Fibroblast of skin of abdomen (primary cell): ENCODE measurements around the gene CLDN6.

Source experiments
- DNase-seq: peaks from one replicate; pipeline ENCODE4 v3.0.0-alpha.2; 2013

Gene CLDN6

DNA sequence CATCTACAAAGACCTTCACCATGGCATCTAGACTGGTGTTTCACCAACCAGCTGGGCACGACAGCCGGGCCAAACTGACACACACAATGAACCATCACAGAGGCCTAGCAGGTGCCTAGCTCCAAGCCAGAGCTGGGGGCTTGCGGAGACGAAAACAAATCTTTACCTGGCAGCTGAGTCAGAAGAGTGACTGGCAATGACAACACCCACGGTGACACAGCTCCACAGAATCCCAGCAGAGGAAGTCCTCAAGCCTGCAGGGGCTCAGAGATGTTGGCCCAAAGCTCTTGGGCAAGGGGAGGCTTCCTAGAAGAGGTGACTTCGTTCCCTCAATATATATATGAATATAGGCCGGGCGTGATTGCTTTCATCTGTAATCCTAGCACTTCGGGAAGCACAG, 33.5 kb upstream of the CLDN6 start:
- no peak for DNase-seq

DNA sequence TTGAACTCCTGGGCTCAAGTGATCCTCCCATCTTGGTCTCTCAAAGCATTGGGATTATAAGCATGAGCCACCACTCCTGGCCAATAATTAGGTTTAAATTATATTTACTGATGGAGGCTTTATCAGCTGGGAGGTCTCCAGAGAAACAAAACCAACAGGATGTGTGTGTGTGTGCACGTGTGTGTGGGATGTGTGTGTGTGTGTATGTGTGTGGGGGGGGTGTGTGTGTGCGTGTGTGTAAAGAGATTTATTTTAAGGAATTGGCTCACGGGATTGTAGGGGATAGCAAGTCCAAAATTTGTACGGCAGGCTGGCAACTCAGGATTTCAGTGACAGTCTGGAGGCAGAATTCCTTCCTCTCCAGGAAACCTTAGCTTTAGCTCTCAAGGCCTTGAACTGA, 33.0 kb upstream of the CLDN6 start:
- DNase-seq, result no peak

DNA sequence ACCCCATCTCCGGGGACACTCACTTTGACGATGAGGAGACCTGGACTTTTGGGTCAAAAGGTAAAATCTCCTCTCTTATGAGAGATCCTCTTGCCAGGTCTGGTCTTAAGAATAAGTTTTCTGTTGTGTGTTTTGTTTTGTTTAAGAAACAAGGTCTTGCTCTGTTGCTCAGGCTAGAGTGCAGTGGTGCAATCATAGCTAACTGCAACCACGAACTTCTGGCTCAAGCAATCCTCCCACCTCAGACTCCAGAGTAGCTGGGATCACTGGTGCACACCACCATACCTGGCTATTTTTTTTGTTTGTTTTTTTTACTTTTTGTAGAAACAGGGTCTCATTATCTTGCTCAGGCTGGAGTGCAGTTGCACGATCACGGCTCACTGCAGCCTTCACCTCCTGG, 32.5 kb upstream of the CLDN6 start:
- no peak for DNase-seq

DNA sequence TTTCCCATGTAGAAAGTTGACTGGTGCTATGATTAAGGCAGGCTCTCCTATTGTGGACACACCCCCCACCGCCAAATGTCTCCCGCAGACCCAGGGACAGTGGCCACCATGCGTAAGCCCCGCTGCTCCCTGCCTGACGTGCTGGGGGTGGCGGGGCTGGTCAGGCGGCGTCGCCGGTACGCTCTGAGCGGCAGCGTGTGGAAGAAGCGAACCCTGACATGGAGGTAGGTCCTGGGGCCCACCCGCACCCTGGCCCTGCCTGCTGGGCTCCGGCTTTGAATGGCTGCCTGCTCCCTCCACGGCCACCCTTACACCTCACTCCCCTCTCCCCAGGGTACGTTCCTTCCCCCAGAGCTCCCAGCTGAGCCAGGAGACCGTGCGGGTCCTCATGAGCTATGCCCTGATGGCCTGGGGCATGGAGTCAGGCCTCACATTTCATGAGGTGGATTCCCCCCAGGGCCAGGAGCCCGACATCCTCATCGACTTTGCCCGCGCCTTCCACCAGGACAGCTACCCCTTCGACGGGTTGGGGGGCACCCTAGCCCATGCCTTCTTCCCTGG, 32.0 kb upstream of the CLDN6 start:
- DNase-seq, result no peak

DNA sequence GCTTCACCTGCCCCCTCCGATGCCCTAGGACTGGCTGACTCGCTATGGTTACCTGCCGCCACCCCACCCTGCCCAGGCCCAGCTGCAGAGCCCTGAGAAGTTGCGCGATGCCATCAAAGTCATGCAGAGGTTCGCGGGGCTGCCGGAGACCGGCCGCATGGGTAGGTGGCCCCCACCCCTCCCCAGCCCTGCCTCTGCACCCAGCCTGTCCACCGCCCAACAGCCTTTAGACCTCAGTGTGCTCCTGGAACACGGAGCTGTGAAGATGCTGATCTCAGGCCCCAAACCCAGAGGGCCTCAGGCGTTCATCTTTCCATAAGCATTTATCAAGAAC, 29.4 kb upstream of the CLDN6 start:
- no peak for DNase-seq

DNA sequence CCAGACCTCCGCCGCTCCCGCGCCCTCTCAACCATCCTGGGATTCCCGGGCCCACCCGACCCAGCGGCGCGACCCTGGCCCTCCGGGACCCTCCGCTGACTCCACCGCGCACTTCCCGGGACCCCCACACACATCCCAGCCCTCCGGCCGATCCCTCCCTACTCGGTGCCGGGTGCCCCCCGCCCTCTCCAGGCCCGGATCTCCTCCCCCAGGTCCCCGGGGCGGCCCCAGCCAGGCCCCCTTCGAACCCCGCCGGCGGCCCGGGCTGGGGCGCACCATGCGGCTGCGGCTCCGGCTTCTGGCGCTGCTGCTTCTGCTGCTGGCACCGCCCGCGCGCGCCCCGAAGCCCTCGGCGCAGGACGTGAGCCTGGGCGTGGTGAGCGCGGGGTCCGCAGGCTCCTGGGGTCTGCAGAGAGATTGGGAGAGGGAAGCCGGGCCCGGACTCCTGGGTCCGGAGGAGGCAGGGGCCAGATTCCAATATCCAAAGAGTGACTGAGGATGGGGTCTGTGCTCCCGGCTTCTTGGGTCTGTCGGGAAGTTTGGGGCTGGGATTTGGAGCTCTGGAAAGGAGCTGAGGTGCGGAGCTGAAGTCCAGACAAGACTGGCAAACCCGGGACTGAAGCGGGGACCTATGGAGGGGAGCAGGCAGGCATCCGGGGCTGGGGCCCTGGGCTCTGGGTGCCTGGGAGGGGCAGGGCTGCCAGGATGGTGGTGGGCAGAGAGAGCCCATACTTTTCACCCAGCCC, 28.8 kb upstream of the CLDN6 start:
- no peak for DNase-seq

DNA sequence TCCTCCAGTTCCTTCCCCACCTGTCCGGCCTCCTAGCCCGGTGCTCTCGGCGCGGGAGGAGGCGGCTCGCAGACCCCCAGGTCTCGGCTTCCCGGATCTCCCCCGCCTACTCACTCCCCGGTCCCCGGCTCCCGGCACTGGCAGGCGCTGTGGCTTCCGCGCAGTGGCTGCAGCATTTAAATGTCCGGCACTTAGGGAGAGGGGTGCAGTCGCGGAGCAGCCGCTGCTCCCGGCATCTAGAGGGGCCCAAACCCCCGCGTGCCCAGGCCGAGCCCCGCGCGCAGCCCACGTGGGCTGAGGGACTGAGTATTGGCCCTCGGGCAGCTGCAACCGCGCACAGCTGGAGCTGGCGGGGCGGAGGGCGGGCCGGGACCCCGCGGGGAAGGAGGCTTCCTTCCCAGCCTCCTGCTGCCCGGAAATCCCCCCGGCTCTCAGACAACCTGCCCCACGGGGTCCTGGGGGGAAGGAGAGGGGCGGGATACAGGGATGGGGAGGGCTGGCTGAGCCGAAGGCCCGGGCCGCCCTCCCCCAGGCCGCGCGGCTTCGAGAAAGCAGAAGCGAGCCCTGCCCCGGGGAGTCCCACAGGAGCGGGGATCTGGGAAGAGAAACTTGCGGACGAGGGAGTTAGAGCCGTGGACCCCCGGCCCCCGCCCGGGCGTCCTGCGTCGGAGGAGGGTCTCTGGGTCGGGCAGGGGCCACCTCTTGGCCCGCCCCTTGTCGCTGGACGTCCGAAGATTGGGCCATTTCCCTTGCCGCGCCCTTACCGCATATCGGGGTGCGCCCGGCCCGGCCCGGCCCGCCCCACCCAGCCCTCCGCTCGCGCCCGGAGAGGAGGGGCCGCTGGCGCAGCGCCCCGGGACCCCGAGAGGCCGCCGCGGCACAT, 28.0 kb upstream of the CLDN6 start, which contains the start of gene MMP25:
TSS of gene MMP25 (plus strand) at position 804 of the 883 bp plus-strand sequence. CDS start 357 bp downstream, outside the sequence.
- no peak for DNase-seq

DNA sequence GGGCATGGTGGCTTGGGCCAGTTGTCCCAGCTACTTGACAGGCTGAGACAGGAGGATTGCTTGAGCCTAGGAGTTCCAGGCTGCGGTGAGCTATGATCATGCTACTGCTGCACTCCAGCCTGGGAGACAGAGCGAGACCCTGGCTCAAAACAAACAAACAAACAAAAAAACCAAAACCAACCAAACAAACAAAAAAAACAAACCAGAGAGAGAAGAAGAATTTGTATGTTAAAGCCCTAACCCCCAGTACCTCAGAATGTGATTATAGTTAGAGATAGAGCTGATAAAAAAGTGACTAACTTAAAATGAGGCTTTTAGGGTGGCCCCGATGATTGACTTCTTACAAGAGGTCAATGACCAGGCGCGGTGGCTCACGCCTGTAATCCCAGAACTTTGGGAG, 26.7 kb upstream of the CLDN6 start:
- DNase-seq, result no peak

DNA sequence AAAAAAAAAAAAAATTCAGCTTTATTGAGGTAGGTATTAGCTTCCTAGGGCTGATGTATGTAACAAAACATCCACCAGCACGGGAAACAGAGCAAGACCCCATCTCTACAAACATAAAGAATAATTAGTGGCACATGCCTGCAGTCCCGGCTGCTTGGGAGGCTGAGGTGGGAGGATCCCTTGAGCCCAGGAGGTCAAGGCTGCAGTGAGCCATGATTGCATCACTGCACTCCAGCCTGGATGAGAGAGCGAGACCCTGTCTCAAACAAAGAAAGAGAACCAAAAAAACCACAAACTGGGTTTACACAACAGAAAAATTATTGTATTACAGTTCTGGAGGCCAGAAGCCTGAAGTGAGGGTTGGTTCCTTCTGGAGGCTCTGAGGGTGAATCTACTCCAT, 24.4 kb upstream of the CLDN6 start:
- DNase-seq, result no peak

DNA sequence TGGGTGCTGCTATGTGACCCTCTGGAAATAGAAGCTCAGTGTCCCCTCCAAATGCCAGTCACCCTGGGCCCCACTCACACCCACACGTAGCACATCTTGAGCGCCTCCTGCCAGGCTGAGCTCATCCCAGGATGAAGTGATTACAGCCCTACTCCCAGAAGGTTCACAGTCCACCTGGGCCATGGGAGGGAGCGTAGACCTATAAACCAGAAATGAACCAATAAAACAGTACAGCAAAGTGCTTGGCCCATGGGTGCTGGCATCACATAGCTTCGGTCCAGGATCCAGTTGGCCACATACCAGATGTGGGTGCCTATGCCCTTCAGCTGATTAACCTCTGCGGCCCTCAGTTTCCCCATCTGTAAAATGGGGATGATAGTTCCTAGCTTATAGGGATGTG, 20.9 kb upstream of the CLDN6 start:
- no peak for DNase-seq

DNA sequence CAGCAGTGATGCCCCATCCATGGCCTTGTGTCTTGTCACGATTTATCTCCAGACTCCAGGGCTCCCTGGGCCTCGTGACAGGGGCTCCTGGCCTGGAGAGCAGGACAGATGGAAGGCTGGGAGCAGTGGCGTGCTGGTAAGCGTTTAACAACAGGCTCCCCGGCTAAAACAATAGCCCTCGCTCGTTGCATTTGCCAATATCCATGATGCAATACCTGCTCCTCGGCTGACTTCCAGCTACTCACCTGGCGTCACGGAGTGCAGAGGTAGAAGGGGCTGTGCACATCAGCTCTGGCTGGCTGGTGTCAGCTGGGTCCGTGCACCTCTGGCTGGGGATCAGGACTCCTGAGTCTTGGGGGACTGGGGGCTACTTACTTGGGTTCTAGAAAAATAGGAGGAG, 20.3 kb upstream of the CLDN6 start:
- no peak for DNase-seq

DNA sequence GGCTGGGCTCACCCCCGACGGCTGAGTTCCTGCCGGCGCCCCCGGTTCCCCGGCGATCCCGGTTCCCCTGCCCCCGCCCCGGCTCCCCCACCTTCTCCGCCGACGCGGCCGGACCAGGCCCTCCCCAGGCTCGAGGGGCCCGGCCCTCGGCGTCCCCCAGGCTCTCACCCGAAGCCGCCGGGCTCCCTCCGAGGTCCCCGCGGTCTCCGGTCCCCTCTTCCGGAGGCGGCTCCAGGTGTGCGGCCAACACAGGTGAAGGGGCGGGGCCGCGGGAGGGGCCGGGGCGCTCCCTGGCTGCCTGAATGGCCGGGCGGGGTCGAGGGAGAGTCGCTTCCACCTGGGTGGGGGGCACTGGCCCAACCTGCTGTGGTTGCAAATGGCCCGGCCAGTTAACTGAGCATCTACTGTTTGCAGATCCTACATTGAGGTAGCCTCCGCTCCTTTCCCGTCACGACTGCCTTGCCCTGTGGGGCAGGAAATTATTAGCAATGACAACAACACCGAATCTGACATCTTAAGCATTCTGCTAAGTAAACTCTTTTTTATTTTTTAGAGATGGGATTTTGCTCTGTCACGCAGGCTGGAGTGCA, 18.8 kb upstream of the CLDN6 start, which contains the start of gene BICDL2:
TSS of gene BICDL2 (minus strand) at position 219 of the 590 bp plus-strand sequence. CDS start 1,448 bp downstream, outside the sequence.
- no peak for DNase-seq

DNA sequence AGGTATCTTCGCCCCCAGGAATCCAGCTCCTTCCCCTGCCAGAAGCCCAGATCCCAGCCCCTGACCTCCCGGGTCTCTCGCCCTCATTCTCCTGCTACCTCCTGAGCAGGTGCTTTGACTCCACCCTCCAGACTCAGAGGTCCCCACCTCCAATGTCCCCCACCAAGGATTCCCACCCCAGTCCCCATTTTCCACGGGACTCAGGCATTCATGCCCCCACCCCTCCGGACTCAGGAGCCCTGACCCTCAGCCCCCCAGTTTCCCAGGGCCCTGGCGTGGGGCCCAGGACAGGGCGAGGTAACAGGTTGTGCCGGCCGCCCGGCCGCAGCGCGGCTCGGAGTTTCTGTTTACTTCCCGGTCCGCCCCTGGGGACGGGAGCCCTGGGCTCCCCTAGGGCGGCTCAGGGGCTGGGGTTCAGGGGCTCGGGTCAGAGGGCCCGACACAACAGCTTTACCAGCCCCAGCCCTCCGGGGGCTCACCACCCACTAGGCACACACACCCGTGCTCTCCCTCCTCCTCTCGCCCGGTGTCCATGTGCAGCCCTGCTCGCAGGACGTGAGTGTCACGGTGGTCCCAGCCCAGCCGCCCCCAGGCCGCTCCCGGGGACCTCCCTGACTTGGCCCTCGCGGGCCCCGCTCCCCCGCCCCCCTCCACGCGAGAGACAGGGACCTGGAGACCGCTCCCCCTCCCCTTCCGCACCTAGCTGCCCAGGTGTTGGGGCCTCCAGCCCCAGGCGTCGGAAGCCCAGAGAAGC, 18.2 kb upstream of the CLDN6 start:
- no peak for DNase-seq

DNA sequence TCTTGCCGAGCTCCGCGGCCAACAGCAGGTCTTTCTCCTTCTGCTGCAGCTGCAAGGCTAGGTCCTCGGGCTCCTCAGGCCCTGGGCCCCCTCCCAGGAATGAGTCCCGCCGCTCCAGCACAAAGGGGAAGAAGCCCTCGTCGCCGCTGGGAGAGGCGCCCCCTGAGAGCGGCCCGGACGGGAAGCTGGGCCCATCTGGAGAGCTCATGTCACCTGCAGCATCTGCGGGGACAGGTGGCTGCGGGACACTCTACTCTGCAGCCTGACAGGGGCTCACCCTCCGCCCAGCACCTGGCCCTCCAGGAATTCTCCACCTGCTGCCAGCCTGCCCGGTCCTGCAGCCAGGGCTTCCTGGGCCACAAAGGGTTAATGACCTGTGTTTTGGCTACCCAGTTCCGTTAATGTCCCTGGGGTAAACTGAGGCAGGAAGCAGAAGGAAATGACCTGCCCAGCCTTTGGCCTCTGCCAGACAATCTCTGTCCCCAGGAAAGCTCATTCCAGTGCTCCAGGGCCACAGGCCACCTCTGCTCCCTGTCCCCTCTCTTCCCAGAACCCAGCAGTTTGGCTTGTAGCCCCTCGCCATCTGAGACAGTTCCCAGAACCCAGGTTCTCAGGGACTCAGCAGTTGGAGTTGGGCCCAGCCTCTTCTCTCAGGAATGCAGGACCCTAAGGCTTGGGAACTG, 17.4 kb upstream of the CLDN6 start:
- DNase-seq, result no peak

DNA sequence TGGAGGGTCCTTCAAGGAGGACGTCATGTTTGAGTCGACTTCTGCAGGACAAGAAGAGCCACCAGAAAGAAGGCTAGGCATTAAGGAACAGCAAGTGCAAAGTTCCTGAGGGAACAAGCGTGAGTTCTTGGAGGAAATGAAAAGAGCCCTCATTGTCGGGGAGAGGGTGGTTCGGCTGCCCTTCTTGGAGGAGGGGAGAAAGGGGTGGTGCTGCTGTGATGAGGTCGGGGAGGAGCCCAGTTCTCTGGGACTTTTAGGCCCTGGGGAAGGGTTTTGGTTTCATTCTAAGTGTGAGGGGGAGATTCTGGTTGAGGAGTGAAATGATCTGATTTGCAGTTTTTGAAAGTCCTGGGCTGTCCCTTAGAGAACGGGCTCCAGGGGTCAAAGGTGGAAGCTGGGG, 14.6 kb upstream of the CLDN6 start:
- no peak for DNase-seq

DNA sequence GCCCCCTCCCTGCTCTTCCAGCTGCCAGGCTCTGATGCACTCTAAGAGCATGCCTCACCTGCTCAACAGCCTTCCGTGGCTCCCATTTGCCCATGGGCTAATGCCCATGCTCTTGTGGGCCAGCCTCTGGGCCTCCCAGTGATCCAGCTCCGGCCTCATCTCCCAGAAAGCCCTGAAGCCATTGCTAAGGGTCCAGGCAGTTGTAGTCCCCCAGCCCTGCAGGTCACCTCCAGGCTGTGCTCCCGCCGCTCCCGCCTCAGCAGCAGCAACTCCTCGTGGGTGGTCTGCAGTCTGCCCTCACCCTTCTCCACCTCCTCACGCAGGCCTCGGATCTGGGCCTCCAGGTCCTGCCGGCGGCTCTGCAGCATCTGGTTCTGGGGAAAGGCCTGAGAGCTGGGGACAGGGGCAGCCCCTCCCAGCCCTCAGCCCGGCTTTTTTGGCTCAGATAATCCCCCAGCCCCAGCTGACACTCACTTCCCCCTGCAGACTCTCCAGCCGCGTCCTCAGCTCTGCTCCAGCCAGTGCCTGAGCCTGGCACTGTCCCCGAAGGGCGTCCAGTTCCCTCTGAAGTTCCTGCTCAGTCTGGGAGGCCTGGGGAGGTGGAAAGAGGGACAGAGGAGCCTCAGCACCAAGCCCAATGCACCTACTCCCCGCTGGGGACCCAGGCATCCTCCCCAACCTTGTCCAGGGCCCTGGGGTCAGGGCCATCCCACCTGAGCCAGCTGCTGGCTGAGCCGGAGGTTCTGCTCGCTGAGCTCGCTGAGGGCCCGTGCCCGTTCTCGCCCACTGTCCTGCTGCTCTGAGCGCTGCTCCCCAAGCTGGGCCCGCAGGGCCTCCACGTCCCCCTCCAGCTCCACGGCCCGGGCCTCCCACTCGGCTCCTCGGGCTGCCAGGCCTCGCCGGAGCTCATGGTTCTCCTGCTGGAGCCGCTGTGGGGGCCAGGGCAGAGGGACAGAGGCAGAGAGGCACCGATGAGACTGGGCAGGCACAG, 12.5 kb upstream of the CLDN6 start:
- DNase-seq, result no peak

DNA sequence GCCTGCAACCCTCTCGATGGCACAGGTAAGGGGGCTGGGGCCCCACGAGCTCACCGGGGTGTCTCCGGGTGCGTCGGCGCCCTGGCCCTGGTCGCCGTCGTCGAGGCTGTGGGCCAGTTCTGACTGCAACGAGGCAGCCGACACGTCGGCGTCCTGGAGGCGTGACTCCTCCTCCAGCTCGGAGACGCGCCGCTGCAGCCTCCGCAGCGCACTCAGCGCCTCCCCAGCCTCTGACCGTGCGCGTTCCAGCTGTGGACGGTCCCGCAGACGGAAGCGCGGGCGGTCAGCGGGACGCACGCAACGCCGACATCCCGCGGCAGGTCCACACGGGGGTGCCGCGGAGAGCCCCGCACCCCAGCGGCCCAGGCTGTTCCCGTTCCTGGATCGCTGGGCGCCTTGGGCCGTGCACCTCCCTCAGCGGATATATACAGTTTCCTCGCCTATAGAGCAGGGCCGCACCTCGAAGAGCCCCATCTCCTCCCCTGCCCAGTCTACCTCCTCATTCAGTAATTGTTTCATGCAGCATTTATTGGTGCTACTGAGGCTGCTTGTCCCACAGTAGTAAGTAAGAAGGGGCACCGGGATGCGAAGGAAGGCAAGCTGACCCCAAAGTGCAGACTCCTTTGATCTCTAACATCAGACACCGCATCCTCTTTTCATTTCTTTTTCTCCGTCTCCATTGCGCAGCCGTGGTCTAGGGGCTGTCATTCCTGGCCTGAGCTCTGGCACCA, 11.7 kb upstream of the CLDN6 start:
- peak; percentile 37 for DNase-seq

DNA sequence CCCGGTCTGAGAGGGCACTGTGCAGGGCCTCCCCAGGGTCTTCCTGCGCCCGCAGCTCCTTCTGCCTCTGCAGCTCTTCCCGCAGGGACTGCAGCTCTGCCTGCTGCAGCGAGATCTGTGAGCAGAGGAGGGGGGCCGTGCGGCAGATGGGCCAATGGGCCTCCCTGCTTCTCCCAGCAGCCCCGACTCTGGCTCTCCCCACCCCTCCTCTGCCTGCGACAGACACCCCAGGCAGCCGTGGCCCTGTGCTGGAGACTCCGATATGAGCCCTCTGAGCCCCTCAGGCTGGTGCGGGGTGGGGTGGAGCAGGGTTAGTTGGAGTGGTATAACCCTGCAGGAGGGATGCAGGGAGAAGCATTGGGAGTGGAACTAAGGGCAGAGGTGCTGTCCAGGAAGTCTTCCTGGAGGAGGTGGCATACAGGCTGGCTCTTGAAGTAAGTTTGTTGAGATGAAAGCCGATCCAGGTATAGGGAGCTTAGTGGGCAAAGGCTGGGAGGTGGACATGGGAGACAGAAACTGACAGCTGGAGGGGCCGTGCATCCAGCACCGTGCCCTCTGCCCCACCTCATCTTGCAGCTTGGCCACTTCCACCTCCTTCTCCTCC, 10.8 kb upstream of the CLDN6 start:
- DNase-seq, result no peak

DNA sequence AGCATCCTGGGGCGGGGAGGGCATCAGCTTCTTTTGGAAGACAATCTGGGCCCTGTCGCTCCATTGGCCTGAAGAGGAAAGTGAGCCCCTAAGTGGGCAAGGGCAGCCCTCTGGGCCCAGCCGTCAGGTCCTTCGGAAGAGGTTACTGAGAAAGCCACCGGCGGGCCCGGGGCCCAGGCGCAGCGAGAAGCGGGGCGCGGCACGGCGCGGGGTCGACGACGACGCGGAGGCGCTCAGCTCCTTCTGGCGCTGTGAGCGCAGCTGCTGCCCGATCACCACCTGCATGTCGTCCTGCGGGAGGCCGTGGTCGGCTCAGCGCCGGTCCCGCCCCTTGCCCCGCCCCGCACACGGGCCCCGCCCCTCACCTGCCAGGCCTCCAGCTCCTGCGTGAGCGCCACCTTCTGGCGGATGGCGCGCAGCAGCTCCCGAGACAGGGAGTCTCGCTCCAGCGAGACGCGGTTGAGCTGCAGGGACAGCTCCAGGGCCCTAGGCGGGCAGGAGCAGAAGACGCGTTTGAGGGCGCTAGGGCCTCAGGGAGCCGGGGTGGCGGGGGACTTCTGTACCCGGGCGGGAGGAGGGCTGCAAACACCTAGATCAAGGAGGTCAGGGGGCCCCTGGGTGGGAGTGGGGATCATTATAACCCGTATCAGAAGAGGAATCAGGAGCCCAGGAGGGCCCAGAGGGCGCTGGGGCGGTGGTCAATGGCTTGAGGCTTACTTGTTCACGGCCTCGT, 10.2 kb upstream of the CLDN6 start:
- peak; percentile 61 for DNase-seq
